ENCODE measurements around the gene NEMP2.

The NEMP2 gene

DNA sequence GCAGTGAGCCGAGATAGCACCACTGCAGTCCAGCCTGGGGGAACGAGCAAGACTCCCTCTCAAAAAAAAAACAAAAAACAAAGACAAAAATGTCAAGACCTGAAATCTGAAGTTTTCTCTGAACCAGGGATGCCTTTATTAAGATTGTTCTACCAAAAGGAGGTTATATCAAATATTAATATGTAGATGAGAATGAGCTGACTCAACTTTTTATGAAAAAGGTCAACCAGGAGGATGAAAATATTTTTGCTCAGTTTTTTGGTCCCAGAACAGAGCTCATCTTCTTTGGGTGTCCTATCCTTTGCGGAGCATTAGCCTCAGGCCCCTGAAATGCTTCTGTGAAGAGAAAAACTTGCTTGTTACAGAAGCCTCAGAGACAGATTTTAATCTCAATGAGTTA lies 44.0 kb downstream of the NEMP2 start:
- DNase-seq (ENCODE audit: low spot score): no peak
- in situ Hi-C loops (cut with MboI; ENCODE audit: low pct_unique_long_range_greater_than_20kb, low sequenced_read_pairs, unreplicated experiment): no loop called here
- no peak for TF ChIP-seq CTCF (IDR thresholded peaks at IDR 0.05; ENCODE audit: extremely low read depth, insufficient read depth, missing control alignments)

DNA sequence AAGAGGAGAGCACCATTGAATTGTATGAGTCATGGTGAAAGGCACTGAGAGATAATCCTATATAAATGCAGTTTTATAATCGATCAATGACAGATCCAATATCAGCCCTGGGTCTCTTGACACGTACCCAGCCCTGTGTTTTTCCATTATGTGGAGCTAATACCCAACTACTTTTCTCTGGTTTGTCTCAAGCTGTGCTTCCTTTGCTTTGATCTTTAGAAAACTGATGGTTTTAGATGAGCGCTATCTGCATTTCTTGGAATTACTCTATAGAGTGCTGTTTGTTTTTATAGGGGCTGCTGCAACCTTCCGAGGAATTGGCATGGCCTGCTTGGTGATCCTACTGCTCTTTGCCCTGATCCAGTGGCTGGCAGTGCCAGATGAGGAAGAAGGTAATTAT lies 45.0 kb downstream of the NEMP2 start:
- DNase-seq (ENCODE audit: low spot score): no peak
- in situ Hi-C loops (cut with MboI; ENCODE audit: low pct_unique_long_range_greater_than_20kb, low sequenced_read_pairs, unreplicated experiment): no loop called here
- TF ChIP-seq CTCF (IDR thresholded peaks at IDR 0.05; ENCODE audit: extremely low read depth, insufficient read depth, missing control alignments): no peak

- in situ Hi-C loops (cut with MboI; ENCODE audit: low pct_unique_long_range_greater_than_20kb, low sequenced_read_pairs, unreplicated experiment): no loop called here
- DNase-seq (ENCODE audit: low spot score): no peak
- TF ChIP-seq CTCF (IDR thresholded peaks at IDR 0.05; ENCODE audit: extremely low read depth, insufficient read depth, missing control alignments): no peak
Measured at GRCh38 chr2:190488516-190489233, 45.8 kb downstream of the NEMP2 start.

DNA sequence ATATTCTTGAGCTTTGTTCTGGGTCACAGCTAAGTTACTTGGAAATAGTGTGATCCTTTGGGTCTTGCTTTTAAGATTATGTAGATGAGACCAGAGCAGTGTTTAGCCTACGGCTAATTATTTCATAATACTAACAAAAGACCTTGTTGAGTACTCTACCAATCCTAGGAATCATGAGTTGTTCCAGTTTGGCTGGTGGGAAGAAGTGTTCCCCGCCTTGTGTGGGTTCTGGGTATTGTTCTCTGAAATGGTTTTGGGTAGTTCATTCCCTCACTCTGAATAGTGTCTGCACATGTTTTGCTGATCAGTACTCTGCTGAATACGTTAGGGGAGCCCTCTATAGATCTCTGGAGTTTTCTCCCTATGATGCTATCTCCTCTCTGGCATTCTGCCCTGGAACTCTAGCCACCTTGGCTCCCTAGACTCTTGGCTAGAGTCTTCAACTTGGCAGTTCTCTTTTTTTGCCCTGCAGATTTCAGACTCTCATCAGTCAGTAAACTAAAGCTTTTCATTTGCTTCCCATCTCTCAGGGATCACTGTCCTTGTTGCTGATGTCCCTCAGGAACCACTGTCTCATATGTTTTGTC lies 48.4 kb downstream of the NEMP2 start:
- TF ChIP-seq CTCF (IDR thresholded peaks at IDR 0.05; ENCODE audit: extremely low read depth, insufficient read depth, missing control alignments): no peak
- no peak for DNase-seq (ENCODE audit: low spot score)
- in situ Hi-C loops (cut with MboI; ENCODE audit: low pct_unique_long_range_greater_than_20kb, low sequenced_read_pairs, unreplicated experiment): no loop called here

GRCh38 chr2:190482451-190482850 lies 52.1 kb downstream of the NEMP2 start:
- no peak for TF ChIP-seq CTCF (IDR thresholded peaks at IDR 0.05; ENCODE audit: extremely low read depth, insufficient read depth, missing control alignments)
- no peak for DNase-seq (ENCODE audit: low spot score)
- in situ Hi-C loops (cut with MboI; ENCODE audit: low pct_unique_long_range_greater_than_20kb, low sequenced_read_pairs, unreplicated experiment): no loop called here

GRCh38 chr2:190481339-190481738 lies 53.2 kb downstream of the NEMP2 start:
- in situ Hi-C loops (cut with MboI; ENCODE audit: low pct_unique_long_range_greater_than_20kb, low sequenced_read_pairs, unreplicated experiment): no loop called here
- DNase-seq (ENCODE audit: low spot score): no peak
- TF ChIP-seq CTCF (IDR thresholded peaks at IDR 0.05; ENCODE audit: extremely low read depth, insufficient read depth, missing control alignments): no peak

Measured in GM13977 (cell line).